SK-N-SH treated with all-trans-retinoic acid at 6 μM for 48 hours (cell line): ENCODE measurements around the gene BICC1.

Experiments
- CREB5 ChIP-seq: fragments of 250-450 bp; sonication (Bioruptor Pico); IDR thresholded peaks from 2 replicates; pipeline ENCODE4 v1.5.1; 2020; ENCODE audit warnings: low read depth, mild to moderate bottlenecking, moderate library complexity
- ESRRG ChIP-seq: fragments of 250-450 bp; sonication (Bioruptor Pico); IDR thresholded peaks from 2 replicates; pipeline ENCODE4 v1.6.1; 2021; ENCODE audit warnings: mild to moderate bottlenecking
- RARB ChIP-seq: fragments of 250-450 bp; sonication (Bioruptor Pico); IDR thresholded peaks from 2 replicates; pipeline ENCODE4 v1.8.0; 2021; ENCODE audit warnings: mild to moderate bottlenecking, moderate library complexity
- TOX ChIP-seq: fragments of 250-450 bp; sonication (Bioruptor Pico); IDR thresholded peaks from 2 replicates; pipeline ENCODE4 v1.8.0; 2021; ENCODE audit warnings: mild to moderate bottlenecking, moderate library complexity, borderline replicate concordance
- ZFP3 ChIP-seq: fragments of 250-450 bp; sonication (Bioruptor Pico); IDR thresholded peaks from 2 replicates; pipeline ENCODE4 v1.5.0; 2020; ENCODE audit warnings: mild to moderate bottlenecking, moderate library complexity
- ZFP30 ChIP-seq: fragments of 450-650 bp; formaldehyde crosslinking; IDR thresholded peaks from 2 replicates; pipeline ENCODE4 v1.5.0; 2022; ENCODE audit warnings: mild to moderate bottlenecking, moderate library complexity
- ZNF70 ChIP-seq: fragments of 450-650 bp; formaldehyde crosslinking; IDR thresholded peaks from 2 replicates; pipeline ENCODE4 v1.5.0; 2020; ENCODE audit warnings: mild to moderate bottlenecking, moderate library complexity
- TF ChIP-seq, protein P1 (sequence below): fragments of 250-450 bp; sonication (Bioruptor Pico); IDR thresholded peaks from 2 replicates; pipeline ENCODE4 v1.8.0; 2020; ENCODE audit warnings: mild to moderate bottlenecking, moderate library complexity, borderline replicate concordance

DNA sequence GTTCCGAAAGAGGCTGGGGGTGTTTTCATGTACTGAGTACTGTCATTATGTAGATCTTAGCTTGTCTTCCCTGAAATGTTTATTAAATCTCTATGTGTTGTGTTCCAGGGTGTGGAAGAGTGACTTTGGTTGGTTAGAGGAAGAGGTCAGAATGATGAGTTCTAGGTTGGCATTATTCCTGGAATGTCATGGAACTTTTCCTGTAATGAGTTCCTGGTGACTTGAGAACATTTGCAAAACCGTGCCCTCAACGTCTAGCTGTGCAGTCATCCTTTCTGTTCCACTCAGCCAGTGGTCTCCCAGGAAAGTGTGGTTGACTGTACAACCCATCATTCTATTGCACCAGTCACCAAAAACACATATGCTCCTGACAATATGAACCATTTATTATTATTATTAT lies 129.6 kb downstream of the BICC1 start:
- TF ChIP-seq CREB5 (CRISPR knock-in tag) = no peak
- TF ChIP-seq ESRRG (CRISPR knock-in tag) = no peak
- TF ChIP-seq, protein P1, sequence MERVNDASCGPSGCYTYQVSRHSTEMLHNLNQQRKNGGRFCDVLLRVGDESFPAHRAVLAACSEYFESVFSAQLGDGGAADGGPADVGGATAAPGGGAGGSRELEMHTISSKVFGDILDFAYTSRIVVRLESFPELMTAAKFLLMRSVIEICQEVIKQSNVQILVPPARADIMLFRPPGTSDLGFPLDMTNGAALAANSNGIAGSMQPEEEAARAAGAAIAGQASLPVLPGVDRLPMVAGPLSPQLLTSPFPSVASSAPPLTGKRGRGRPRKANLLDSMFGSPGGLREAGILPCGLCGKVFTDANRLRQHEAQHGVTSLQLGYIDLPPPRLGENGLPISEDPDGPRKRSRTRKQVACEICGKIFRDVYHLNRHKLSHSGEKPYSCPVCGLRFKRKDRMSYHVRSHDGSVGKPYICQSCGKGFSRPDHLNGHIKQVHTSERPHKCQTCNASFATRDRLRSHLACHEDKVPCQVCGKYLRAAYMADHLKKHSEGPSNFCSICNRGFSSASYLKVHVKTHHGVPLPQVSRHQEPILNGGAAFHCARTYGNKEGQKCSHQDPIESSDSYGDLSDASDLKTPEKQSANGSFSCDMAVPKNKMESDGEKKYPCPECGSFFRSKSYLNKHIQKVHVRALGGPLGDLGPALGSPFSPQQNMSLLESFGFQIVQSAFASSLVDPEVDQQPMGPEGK (CRISPR knock-in tag) = no peak
- TF ChIP-seq ZFP30 (CRISPR knock-in tag) = no peak
- no peak for TF ChIP-seq TOX (CRISPR knock-in tag)
- TF ChIP-seq ZFP3 (CRISPR knock-in tag) = no peak
- TF ChIP-seq RARB (CRISPR knock-in tag) = no peak
- no peak for TF ChIP-seq ZNF70 (CRISPR knock-in tag)
